Breast epithelium (tissue), 3 donors: ENCODE results near the gene CNTN5.

Experiments
- POLR2A ChIP-seq: fragments of 450-650 bp; IDR thresholded peaks from one replicate; pipeline ENCODE4 v1.6.1; 2016; ENCODE audit warnings: antibody characterized with exemption, mild to moderate bottlenecking, moderate library complexity
- POLR2AphosphoS5 ChIP-seq, 3 donors: sonication (generic); formaldehyde crosslinking; IDR thresholded peaks; one replicate each; pipeline ENCODE4 v1.6.1; 2017; ENCODE audit warnings: antibody characterized with exemption in 3 of 3
- TF ChIP-seq, protein P1 (sequence below), 3 donors: fragments of 450-650 bp; IDR thresholded peaks; one replicate each; pipeline ENCODE4 v1.5.1; 2016 to 2017; ENCODE audit warnings: antibody characterized with exemption in 3 of 3, mild to moderate bottlenecking in 3 of 3, moderate library complexity in 3 of 3

DNA sequence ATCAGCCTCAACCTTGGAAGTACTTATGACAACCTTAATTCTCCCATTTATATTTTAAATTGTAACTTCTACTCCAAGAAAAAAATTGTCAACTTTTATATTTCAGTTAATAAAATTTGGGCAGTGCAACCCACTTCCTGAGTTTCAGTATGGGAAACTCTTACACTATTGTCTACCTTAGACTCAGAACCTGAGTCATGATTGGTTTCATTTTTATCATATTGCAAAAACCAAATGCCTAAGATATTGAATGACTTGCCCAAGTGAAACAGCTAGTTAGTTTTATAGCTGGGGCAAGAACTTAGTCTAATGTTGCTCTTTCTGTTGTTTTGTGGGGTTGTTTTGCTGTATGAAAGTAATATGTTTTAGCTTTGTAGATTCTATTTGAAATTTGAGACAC, 1332.3 kb downstream of the CNTN5 start:
- TF ChIP-seq POLR2A: no peak
- TF ChIP-seq, protein P1, sequence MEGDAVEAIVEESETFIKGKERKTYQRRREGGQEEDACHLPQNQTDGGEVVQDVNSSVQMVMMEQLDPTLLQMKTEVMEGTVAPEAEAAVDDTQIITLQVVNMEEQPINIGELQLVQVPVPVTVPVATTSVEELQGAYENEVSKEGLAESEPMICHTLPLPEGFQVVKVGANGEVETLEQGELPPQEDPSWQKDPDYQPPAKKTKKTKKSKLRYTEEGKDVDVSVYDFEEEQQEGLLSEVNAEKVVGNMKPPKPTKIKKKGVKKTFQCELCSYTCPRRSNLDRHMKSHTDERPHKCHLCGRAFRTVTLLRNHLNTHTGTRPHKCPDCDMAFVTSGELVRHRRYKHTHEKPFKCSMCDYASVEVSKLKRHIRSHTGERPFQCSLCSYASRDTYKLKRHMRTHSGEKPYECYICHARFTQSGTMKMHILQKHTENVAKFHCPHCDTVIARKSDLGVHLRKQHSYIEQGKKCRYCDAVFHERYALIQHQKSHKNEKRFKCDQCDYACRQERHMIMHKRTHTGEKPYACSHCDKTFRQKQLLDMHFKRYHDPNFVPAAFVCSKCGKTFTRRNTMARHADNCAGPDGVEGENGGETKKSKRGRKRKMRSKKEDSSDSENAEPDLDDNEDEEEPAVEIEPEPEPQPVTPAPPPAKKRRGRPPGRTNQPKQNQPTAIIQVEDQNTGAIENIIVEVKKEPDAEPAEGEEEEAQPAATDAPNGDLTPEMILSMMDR (IDR thresholded peaks at IDR 0.05): no peak
- TF ChIP-seq POLR2AphosphoS5 (IDR thresholded peaks at IDR 0.05): no peak
